ENCODE data around the gene NIPA2. TPM values are rescaled to one million over a fixed set of nuclear protein-coding genes. Genes with fewer than 3 reads are reported as not detected.

Gene NIPA2
- total and polyA plus RNA-seq, 4 experiments from 2014 or later: 39.5 to 59.3 (median 46.9) TPM

GRCh38 chr15:22915866-22916515 is 77.5 kb downstream of the NIPA2 start:
- Histone ChIP-seq H3K36me3 (ENCODE audit: insufficient read depth, low read length) (no peaks in the 10 kb centered on the region), H3K27ac (ENCODE audit: low read depth, low read length) (no peak overlapping the region), H3K4me3 (ENCODE audit: low read length in 2 of 2) (no peak overlapping the region), H3K27me3 (ENCODE audit: insufficient read depth, low read length) (no peaks in the 10 kb centered on the region), H3K9me3 (ENCODE audit: control insufficient read depth in 1 of 2, low read length in 2 of 2) (no peaks in the 10 kb centered on the region), H3K4me1 (ENCODE audit: insufficient read depth, low read length) (no peaks in the 10 kb centered on the region)
- Mint-ChIP-seq H3K36me3 (peaks cover 12 to 45% of the 10 kb centered on the region in 2 donors), H3K27me3 (no peaks in the 10 kb centered on the region), H3K4me3 (no peak overlapping the region), H3K27ac (no peak overlapping the region), H3K4me1 (no peaks in the 10 kb centered on the region), H3K9me3 (no peaks in the 10 kb centered on the region)
- ChIA-PET POLR2A (ENCODE audit: partially characterized antibody) (no interaction called here), CTCF (ENCODE audit: partially characterized antibody) (no interaction called here)
- intact Hi-C loops (cut with micrococcal nuclease): no loop called here
- DNase-seq: no peak

GRCh38 chr15:22916606-22917350 is 78.3 kb downstream of the NIPA2 start:
- H3K27me3 ChIP-seq (ENCODE audit: insufficient read depth, low read length): no peaks in the 10 kb centered on the region
- H3K36me3 Mint-ChIP-seq: peaks cover 10 to 38% of the 10 kb centered on the region in 2 donors
- no peaks in the 10 kb centered on the region for H3K4me1 ChIP-seq (ENCODE audit: insufficient read depth, low read length)
- no peaks in the 10 kb centered on the region for H3K36me3 ChIP-seq (ENCODE audit: insufficient read depth, low read length)
- intact Hi-C loops (cut with micrococcal nuclease): no loop called here
- POLR2A ChIA-PET (ENCODE audit: partially characterized antibody): no interaction called here
- H3K9me3 ChIP-seq (ENCODE audit: control insufficient read depth in 1 of 2, low read length in 2 of 2): no peaks in the 10 kb centered on the region
- no peak overlapping the region for H3K4me3 Mint-ChIP-seq
- no peaks in the 10 kb centered on the region for H3K4me1 Mint-ChIP-seq
- no peaks in the 10 kb centered on the region for H3K27me3 Mint-ChIP-seq
- no peak overlapping the region for H3K27ac ChIP-seq (ENCODE audit: low read depth, low read length)
- H3K9me3 Mint-ChIP-seq: no peaks in the 10 kb centered on the region
- H3K4me3 ChIP-seq (ENCODE audit: low read length in 2 of 2): no peak overlapping the region
- CTCF ChIA-PET (ENCODE audit: partially characterized antibody): no interaction called here
- no peak overlapping the region for H3K27ac Mint-ChIP-seq
- no peak for DNase-seq

GRCh38 chr15:22917556-22917955 is 79.1 kb downstream of the NIPA2 start:
- Mint-ChIP-seq H3K27ac (no peak overlapping the region), H3K27me3 (no peaks in the 10 kb centered on the region), H3K4me1 (no peaks in the 10 kb centered on the region), H3K9me3 (no peaks in the 10 kb centered on the region), H3K4me3 (no peak overlapping the region), H3K36me3 (peaks cover 12 to 31% of the 10 kb centered on the region in 2 donors)
- POLR2A ChIA-PET (ENCODE audit: partially characterized antibody): no interaction called here
- H3K36me3 ChIP-seq (ENCODE audit: insufficient read depth, low read length): no peaks in the 10 kb centered on the region
- H3K27ac ChIP-seq (ENCODE audit: low read depth, low read length): no peak overlapping the region
- CTCF ChIA-PET (ENCODE audit: partially characterized antibody): no interaction called here
- H3K4me3 ChIP-seq (ENCODE audit: low read length in 2 of 2): no peak overlapping the region
- H3K4me1 ChIP-seq (ENCODE audit: insufficient read depth, low read length): no peaks in the 10 kb centered on the region
- H3K9me3 ChIP-seq (ENCODE audit: control insufficient read depth in 1 of 2, low read length in 2 of 2): no peaks in the 10 kb centered on the region
- H3K27me3 ChIP-seq (ENCODE audit: insufficient read depth, low read length): no peaks in the 10 kb centered on the region
- intact Hi-C loops (cut with micrococcal nuclease): no loop called here
- no peak for DNase-seq

Other genes with a start within 250 kb of the NIPA2 start
- 10 to 100 TPM; 18.9 to 19.6 TPM for gene NIPA1, start 52.0 kb upstream of the NIPA2 start, total RNA-seq
- gene NIPA1, start 52.0 kb upstream of the NIPA2 start, polyA plus RNA-seq: 1 to 10 TPM; 8.0 to 9.5 TPM
- gene CYFIP1, start 141.7 kb downstream of the NIPA2 start, total RNA-seq: 10 to 100 TPM; 19.3 to 21.5 TPM
- gene CYFIP1, start 141.7 kb downstream of the NIPA2 start, polyA plus RNA-seq: 10 to 100 TPM; 10.8 to 13.6 TPM
- 10 to 100 TPM; 26.0 to 28.3 TPM for gene TUBGCP5, start 200.9 kb downstream of the NIPA2 start, total RNA-seq
- 1 to 10 TPM; 5.5 to 9.8 TPM for gene TUBGCP5, start 200.9 kb downstream of the NIPA2 start, polyA plus RNA-seq

Data from CD4-positive, alpha-beta memory T cell (primary cell).